Measurements from ENCODE around the gene MKS1.

Gene MKS1

DNA sequence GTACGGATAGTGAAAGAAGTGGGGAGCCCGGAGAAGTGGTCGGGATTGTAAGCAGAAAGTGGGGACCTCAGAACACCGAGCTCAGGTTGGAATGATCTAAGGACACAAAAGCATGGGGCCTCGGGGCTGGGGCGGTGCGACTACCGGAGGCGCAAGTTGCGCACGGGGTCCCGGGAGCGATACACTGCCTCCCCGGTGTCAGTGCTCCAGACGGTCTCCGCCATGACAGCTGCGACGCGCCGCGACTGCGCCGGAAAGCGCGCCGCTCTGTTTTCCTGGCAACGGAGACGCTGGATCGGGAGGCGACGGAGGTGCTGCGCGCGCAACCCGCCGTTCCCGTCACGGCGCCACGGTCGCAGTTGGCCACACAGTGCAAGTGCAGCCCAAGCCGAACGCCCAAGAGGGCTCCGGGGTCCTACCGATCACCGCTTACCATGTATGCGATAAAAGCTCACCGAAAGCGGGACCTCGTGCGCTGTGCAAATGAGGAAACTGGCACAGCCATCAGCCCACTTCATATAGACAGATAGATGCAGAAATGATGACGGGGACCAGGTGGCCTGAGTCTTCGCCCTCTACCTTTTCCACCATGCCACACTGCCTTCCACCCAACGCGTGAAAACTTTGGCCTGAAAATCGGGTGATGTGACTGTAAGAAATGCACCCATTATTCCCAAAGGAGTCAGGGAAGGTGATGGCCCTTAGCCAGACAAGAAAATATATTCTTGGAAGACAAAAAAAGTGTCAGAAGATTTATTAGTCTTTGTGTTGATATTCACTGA lies at the start of gene MKS1:
MKS1 (minus strand) TSS at position 249 of the 782 bp plus-strand sequence; CDS start at position 224, 25 bp downstream.
- peak within 1 kb of the TSS; percentile 95 for H3K4me3 ChIP-seq (ENCODE audit: low read depth, low read length)
- TF ChIP-seq, protein P1, sequence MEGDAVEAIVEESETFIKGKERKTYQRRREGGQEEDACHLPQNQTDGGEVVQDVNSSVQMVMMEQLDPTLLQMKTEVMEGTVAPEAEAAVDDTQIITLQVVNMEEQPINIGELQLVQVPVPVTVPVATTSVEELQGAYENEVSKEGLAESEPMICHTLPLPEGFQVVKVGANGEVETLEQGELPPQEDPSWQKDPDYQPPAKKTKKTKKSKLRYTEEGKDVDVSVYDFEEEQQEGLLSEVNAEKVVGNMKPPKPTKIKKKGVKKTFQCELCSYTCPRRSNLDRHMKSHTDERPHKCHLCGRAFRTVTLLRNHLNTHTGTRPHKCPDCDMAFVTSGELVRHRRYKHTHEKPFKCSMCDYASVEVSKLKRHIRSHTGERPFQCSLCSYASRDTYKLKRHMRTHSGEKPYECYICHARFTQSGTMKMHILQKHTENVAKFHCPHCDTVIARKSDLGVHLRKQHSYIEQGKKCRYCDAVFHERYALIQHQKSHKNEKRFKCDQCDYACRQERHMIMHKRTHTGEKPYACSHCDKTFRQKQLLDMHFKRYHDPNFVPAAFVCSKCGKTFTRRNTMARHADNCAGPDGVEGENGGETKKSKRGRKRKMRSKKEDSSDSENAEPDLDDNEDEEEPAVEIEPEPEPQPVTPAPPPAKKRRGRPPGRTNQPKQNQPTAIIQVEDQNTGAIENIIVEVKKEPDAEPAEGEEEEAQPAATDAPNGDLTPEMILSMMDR (IDR thresholded peaks at IDR 0.05; ENCODE audit: control insufficient read depth, extremely low read depth, insufficient read depth) = peak; percentile 67
- DNase-seq (ENCODE audit: low read depth) = peak; percentile 69

DNA sequence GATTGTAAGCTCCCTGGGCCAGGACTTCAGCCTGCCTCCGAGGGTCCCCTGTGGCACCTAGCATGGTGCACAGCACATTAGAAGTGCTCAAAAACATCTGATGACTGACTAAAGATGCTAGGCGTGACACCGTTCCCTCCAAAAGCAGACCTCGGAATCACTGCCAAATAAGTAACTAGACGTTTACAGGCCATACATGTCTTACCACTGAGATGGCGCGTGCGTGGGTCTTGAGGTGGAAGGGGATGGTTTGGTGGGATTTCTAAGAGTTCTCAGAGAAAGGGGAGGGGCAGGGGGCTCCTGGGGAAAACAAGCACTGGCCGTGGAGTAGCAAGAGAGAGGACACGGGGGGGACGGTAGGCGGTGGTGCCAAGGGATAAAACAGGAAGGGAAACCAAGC lies 49.3 kb upstream of the MKS1 start:
- no peak overlapping the region for H3K4me3 ChIP-seq (ENCODE audit: low read depth, low read length)
- TF ChIP-seq, protein P1 (IDR thresholded peaks at IDR 0.05; ENCODE audit: control insufficient read depth, extremely low read depth, insufficient read depth) = no peak
- DNase-seq (ENCODE audit: low read depth) = no peak

DNA sequence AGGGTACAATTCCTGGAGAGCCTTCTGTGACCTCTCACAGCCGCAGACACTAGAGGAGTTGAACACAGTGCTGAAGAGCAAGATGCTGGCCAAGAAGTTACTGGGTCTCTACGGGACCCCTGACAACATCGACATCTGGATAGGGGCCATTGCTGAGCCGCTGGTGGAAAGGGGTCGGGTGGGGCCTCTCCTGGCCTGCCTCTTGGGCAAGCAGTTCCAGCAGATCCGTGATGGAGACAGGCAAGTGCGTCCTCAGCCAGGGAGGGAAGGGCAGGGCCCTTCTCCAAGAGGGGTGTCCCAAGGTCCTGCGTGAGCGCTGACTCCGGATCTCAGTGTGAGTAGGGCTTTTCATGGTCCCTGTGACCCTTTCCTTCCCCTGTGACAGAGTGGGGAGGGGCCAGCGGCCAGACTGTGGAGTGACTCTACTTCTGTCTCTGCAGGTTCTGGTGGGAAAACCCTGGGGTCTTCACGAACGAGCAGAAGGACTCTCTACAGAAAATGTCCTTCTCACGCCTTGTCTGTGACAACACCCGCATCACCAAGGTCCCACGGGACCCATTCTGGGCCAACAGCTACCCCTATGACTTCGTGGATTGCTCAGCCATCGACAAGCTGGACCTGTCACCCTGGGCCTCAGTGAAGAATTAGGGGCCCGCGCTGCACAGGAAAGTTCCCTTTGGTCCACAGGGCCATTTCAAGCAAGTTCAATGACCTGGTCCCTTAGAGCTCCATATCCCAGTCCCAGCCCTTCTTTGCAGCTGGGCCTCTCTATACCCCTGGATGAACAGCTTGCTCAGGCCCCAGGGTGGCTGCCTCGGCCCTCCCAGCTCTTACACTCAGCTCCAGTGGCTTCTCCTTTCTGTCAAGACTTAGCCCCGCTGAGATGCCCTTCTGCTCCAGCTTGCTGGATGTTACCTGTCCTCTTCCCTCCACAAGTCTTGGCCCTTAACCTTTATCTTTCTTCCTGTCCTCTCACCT lies 48.6 kb upstream of the MKS1 start:
- no peak for DNase-seq (ENCODE audit: low read depth)
- no peak overlapping the region for H3K4me3 ChIP-seq (ENCODE audit: low read depth, low read length)
- TF ChIP-seq, protein P1 (IDR thresholded peaks at IDR 0.05; ENCODE audit: control insufficient read depth, extremely low read depth, insufficient read depth) = no peak

GRCh38 chr17:58265902-58266875 lies 47.1 kb upstream of the MKS1 start:
- H3K4me3 ChIP-seq (ENCODE audit: low read depth, low read length) = no peak overlapping the region
- DNase-seq (ENCODE audit: low read depth) = no peak
- TF ChIP-seq, protein P1 (IDR thresholded peaks at IDR 0.05; ENCODE audit: control insufficient read depth, extremely low read depth, insufficient read depth) = no peak

DNA sequence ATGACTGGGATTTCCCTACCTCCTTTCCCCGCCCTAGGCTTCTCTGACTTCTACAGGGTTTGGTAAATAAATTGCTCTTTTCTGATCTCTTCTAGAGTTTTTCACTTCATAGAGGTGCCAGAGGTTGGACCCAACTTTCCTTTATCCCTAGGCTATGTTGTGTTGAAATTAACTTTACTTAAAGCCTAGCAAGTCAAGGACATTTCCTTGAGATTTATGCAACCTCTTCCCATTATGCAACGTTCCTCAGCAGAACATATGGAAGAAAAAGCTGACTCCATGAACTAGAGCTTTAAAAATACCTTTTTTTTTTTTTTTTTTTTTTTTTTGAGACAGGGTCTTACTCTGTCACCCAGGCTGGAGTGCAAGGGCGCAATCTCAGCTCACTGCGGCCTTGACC lies 46.2 kb upstream of the MKS1 start:
- H3K4me3 ChIP-seq (ENCODE audit: low read depth, low read length) = no peak overlapping the region
- TF ChIP-seq, protein P1 (IDR thresholded peaks at IDR 0.05; ENCODE audit: control insufficient read depth, extremely low read depth, insufficient read depth) = no peak
- DNase-seq (ENCODE audit: low read depth) = no peak

Data from LNCaP clone FGC (cell line).